ENCODE data around the gene ZNF124.

DNA sequence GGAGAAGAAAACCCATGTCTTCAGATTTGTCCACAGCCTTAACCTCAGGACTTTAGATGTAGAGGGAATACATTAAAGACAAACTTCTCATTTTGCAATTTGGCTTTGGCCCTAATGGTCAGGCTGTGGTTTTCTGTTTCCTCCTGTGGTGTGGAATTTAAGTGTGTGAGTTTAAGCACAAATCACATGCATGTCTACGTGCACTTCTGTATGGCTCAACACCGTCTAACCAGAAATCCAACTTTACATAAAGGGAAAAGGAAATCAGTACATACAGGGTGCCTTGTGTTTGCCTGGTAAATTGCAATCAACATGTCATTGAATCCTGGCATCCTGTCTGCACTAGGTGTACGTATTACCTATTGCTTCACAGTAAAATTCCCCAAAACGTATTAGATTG, 1.2 kb upstream of the ZNF124 start:
- TF ChIP-seq, protein P1, sequence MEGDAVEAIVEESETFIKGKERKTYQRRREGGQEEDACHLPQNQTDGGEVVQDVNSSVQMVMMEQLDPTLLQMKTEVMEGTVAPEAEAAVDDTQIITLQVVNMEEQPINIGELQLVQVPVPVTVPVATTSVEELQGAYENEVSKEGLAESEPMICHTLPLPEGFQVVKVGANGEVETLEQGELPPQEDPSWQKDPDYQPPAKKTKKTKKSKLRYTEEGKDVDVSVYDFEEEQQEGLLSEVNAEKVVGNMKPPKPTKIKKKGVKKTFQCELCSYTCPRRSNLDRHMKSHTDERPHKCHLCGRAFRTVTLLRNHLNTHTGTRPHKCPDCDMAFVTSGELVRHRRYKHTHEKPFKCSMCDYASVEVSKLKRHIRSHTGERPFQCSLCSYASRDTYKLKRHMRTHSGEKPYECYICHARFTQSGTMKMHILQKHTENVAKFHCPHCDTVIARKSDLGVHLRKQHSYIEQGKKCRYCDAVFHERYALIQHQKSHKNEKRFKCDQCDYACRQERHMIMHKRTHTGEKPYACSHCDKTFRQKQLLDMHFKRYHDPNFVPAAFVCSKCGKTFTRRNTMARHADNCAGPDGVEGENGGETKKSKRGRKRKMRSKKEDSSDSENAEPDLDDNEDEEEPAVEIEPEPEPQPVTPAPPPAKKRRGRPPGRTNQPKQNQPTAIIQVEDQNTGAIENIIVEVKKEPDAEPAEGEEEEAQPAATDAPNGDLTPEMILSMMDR (IDR thresholded peaks at IDR 0.05), result no peak
- TF ChIP-seq POLR2A (IDR thresholded peaks at IDR 0.05), result no peak
